Adipose tissue (tissue), 3 donors: ENCODE data around the gene PCYOX1L. TPM values are rescaled to one million over a fixed set of nuclear protein-coding genes. Genes with fewer than 3 reads are reported as not detected.
"Not testable (repeated sequence)": the region's sequence is repeated elsewhere in the genome, so short reads cannot be mapped to it uniquely, and the experiment has no call there.

Source experiments
- H3K27ac ChIP-seq: one replicate; pipeline ENCODE4 v1.5.1; 2013; ENCODE audit warnings: low read depth, low read length
- WGBS, 3 donors: extraction: QIAGEN DNeasy Blood & Tissue Kit; methylation state at CpG; one replicate each; pipeline ENCODE4 v1.1.7; 2013; 5-methylcytosine and 5-hydroxymethylcytosine counted together
- polyA plus RNA-seq, 3 donors: library from polyadenylated mRNA; stranded (reverse); fragments of 200-250 nt; gene quantifications; one replicate each; pipeline ENCODE4 v1.2.3, GENCODE V29; 2013
- donor health status: healthy with polysubstance abuse.
- donor health status: Bipolar disorder and iron deficiency.
- donor health status: healthy.

Gene PCYOX1L
- polyA plus RNA-seq, 3 donors, result 2.0 to 3.5 (median 2.6) TPM

DNA sequence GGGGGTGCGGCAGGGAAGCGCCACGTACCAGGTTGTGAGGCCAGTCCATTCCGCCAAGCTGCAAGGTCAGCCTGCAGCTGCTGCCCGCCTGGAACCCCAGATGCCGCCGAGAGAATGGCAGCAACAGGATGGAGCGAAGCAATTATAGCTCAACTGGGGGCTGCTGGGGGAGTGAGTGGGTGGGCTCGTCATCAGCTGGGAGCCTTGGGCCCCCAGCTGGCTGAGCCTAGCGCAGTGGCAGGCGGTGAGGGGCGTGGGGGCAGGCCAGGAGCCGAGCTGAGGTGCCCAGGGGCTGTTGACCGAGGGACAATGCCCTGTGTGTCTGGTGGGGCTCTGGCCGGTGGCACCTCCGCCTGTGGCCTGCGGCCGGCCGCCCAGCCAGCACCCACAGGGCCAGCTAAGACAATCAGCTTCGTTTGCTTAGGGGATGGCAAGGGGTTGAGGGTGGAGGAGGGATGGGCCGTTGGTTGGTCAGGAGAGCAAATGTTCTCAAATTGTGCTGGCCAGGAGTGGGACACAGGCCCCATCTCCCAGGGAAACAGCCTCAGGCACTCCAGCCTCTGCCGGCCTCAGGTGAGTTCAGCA, 21.4 kb downstream of the PCYOX1L start, which contains the start of gene IL17B:
TSS of gene IL17B (minus strand) at position 116 of the 585 bp plus-strand sequence. CDS start at position 49, 67 bp downstream.
- no peak within 1 kb of the TSS for H3K27ac ChIP-seq
- WGBS, 3 donors, result 73 to 90% (median 87%) methylated on average over 21 to 22 of the region's 22 CpGs

DNA sequence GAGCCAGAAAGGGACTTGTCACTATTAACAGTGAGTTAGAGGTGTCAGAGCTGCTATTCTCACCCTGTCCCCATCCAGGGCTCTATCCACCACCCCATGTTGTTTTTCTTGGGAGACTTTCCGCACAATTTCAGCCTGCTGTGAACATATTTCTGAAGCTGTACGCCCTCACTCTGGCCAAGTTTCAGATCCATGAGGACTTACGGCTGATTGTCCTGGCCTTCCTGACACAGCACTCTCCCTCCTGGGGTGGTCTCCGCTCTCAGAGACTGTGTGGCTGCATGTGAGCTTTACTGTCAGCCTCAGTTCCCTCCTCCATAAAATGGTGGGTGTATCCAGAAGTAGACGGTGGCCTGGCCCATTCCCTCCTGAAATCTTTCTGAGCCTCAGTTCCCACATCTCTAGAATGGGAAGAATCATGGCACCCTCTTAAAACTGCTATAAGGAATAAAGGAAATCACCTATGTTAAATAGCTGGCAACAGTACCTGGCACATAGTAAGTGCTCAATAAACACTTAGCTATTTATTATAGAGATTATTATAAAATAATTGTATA, 22.1 kb downstream of the PCYOX1L start:
- WGBS, 3 donors, result 89 to 95% (median 92%) methylated on average over 5 of the region's 5 CpGs
- H3K27ac ChIP-seq, result no peak overlapping the region

DNA sequence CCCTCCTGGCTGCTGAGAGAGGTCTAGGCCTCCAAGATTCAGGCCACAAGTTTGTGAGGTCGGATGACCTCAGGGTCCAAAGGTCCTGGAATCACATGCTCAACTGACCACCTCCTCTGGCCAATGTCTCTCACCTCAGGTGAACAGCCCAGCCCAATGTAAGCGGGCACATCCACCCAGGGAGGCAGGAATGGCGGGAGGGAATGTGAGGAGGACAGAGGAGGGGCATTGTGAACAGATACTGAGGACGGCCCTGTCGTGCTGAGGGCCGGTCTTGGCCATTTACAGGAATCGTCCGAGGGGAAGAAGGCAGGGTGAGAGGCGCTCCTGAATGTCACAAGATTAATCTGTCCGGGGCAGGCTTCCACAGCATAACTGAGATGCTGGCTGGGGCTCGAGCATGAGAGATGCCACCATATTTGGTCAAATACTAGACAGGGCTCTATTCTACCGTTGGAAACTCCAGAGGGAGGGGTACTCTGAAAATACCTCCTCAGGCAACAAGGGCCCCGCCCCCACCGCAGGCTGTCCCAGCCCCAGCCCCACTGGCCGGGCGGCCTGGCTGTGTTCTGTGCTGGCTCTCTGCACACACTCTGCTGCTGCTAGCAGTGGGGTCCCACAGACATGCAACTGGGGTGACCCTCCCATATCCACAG, 22.7 kb downstream of the PCYOX1L start:
- H3K27ac ChIP-seq, result no peak overlapping the region
- WGBS, 3 donors, result 75 to 81% (median 79%) methylated on average over 16 of the region's 16 CpGs

DNA sequence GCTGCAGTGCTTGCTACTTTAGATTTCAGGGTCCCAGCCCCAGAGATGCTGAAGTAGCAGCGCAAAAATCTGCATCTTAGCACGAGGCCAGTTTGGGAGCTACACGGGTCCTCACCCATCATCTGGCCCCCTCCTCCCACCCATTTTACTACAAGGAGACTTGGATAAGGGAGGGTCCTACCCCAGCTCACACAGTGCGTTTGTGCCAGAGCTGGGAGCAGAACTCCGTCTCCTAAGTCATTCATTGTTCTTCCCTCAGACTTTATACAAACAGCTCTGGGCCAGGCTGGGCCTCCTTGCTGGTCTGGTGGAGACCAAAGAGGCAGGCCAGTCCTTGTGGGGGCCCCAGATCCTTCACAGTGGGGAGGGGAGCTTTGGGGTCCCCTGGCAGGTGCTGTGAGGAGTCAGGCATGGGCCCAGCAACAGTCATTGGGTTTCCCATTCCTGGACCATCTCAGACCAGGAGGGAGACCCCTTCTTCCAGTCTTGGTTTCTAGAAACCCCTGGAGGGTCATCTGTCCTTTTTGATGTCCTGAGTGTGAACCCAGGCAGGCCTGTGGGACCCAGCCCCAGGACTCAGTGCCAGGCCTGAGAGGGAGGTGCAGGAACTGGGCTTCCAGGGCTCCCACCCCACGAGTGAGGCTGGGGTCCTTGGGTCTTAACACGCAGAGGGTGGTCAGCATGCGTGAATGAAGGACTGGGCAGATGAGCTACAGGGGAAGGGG, 23.6 kb downstream of the PCYOX1L start:
- whole genome bisulfite sequencing, 3 donors, result 52 to 54% (median 53%) methylated on average over 8 of the region's 8 CpGs
- no peak overlapping the region for H3K27ac ChIP-seq

DNA sequence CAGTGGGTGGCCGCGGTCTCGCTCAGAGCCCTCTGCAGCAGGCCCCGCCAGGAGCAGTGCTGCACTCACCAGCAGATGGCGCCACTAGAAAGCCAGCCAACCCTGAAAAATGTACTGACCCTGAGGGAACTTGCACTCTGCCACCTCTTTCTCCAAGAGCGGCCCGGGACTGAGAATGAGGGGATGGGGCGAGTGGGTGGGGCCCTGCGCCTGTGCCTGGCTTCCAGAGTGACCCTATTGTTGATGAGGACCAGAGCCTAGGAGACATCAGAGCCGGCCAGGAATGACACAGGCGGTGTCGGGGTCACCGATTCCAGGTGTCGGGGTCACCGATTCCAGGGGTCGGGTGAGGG, 24.1 kb downstream of the PCYOX1L start:
- H3K27ac ChIP-seq, result no peak overlapping the region
- 30 to 33% (median 31%) methylated on average over 16 of the region's 16 CpGs for WGBS, 3 donors

DNA sequence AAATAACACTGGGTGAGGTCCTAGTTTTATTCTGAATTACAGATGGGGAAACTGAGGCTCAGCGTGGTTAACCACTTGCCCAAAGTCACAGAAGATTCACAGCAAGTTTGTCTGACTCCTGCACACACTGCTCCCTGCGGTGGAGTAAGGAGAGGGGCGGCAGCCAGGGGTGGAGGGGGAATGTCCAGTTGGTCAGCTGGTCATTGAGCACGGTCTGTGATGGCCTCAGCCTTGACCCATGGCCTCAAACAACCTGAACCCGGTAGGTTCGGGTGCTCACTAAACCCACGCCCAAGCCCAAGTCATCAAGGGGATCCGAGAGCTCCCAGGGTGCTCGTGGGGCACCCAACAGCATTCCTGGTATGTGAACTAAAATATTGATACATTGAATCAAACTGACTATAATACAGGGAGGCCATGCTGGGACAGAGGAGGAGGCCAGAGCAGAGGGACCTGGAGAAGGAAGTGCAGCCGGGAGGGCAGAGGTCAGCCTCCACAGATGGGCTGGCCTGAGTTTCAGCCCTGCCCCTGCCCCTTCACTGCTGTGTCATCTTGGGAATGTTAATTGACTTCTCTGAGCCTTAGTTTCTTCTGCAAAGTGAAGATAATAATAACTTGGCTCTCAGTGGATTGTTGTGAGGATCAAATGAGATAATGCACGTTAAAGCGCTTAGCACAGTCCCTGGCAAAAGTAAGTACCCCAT, 24.8 kb downstream of the PCYOX1L start:
- 81 to 85% (median 83%) methylated on average over 12 of the region's 12 CpGs for WGBS, 3 donors
- no peak overlapping the region for H3K27ac ChIP-seq

DNA sequence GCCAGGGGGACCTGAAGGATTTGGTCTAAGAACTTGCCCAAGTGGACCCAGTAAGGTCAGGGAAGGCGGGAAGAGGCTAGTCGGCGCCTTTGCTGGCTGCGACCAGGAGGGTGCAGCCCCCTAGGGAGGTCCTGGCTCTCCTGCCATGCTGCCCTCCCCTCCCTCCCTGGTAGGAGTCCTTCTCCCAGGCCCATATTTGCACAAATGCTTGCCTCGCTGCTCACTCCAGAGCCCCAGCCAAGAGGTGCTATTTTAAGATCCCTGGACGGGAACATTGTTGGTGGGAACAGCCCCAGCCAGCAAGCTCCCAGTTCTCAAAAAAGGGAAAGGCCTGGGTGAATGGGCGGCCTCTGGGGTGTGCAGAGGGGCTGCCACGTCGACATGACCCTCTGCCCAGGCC, 25.6 kb downstream of the PCYOX1L start:
- 73 to 79% (median 77%) methylated on average over 9 of the region's 9 CpGs for WGBS, 3 donors
- no peak overlapping the region for H3K27ac ChIP-seq

DNA sequence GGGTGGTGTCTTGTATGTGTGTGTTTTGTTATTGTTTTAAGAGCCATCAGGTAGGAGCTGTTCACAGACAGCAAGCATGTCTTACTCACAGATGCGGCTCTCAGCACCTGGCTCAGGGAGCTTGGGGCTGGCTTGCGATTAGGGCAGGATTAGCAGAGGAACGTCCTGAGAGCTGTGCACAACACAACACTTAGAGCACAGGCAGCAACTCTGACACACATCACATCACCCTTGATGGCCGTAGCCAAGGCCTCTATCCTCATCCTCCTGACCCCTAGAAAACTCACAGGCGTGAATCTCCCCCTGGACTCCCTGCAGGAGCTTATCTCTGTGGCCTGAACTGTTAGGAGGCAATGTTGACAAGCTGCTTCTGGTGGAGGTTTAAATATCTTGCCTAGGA, 28.3 kb downstream of the PCYOX1L start:
- 73 to 83% (median 78%) methylated on average over 5 of the region's 5 CpGs for WGBS, 3 donors
- H3K27ac ChIP-seq, result no peak overlapping the region

DNA sequence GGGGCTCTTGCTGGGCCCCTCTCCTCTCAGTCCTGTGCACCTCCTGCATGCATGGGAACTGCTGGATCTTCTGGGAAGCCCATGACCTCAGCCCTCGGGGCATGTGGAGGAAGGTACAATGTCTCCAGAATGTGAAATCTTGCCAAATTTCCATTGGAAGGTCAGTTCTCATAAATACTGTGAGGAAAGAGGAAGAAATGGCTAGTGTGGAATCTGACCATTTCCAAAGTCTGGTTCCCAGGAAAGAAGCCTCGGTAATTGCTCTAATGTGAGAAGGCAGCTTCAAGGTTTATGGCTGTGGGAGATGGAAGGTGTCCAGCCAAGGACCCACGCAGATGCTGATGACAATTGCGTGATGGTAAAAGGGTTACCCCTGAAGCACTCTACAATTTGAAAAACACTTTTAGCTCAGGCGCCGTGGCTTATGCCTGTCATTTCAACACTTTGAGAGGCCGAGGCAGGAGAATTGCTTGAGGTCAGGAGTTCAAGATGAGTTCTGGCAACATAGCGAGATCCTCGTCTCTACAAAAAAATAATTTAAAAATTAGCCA, 29.3 kb downstream of the PCYOX1L start:
- 53 to 75% (median 60%) methylated on average over 9 of the region's 9 CpGs for WGBS, 3 donors
- H3K27ac ChIP-seq, result no peak overlapping the region

DNA sequence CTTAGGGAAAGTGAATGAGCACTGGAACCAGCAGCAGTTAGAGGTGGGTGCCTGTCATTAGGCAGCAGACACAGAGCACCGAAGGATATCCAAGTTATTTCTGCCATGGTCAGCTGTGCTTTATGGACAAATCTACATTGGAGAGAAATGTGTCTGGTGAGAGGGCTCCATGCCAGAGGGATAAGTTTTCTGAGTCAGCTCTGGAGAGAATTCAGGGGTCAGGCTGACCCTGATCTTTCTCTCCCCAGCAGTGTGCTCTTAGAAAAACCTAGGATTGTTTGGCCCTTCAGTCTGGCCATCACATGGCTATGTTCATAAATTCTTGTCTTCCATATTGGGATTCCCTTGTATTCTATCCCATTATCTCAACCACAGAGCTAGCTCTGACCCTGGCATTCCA, 30.1 kb downstream of the PCYOX1L start:
- WGBS, 3 donors, result 45 to 81% (median 72%) methylated on average over 1 of the region's 1 CpG
- no peak overlapping the region for H3K27ac ChIP-seq

DNA sequence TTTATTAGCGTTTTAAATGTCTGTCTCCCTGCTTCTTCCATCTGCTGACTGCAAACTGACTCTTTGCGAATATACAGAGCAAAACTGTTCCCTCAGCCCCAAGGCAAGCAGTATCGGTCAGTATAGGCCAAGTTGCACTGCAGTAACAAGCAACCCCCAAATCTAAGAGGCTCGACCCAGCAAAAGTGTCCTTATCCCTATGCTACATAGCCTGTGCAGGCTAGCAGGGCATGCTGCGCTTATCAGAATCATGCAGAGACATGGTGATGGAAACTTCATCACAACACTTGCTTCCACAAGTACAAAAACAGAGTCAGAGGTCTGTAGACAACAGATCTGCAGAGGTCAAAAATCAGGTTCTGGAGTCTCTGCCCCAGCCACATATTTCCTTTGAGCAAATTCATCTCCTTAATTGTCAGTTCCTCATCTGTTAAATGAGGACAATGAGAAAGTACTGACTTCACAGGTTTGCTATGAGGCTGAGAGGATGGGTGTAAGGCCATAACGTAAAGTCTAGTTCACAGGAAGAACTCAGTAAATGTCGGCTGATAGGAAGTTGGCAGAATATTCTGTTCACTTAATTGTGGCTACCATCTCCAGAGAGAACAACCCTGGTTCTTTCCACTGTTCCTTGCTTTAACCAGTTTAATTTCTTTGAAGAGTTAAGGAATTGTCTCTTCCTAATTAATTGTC, 30.8 kb downstream of the PCYOX1L start:
- H3K27ac ChIP-seq, result no peak overlapping the region
- 74 to 83% (median 79%) methylated on average over 7 of the region's 7 CpGs for WGBS, 3 donors

DNA sequence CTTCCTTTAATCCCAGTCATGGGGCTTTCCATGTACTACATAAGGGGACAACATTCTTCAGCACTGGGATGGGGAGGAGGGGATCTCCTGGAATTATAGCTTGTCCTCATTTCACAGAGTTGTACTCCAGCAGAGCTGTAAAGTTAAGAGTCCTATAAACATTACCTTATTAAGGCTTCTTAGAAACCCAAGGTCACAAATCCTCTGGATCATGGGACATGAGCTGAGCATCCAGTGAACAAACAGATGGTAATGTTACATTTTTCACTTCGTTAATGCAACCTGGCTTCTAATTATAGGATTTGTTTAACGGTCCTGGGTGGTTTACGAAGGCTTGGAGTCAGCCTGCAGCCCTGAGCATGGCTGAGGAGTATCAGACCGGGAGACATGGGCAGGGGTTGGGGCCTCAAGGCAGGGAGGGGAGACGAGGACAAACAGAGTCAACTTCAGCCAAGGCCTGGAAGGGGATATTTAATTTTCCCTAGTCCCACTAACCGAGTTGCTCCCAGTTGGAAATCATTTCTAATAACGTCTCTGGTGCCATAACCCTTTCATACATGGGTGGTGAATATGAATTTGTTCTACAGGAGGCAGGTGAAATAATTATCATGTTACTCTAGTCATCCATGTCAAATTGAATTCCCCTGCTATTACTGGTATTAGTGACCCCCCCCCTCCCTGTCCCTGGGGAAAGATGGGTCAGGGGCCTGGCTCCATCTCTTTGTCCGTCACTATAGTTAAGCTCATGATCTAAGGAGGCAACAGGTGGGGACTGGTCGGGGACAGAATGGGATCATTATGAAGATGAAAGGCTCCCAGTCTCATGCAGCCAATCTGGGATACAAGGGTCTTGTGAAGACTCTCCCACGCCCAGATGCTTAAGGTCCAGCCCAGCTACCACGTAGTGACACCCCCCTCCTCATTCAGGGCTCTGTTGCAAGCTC, 32.0 kb downstream of the PCYOX1L start:
- H3K27ac ChIP-seq, result no peak overlapping the region
- WGBS, 3 donors, result 70 to 87% (median 86%) methylated on average over 11 of the region's 11 CpGs

DNA sequence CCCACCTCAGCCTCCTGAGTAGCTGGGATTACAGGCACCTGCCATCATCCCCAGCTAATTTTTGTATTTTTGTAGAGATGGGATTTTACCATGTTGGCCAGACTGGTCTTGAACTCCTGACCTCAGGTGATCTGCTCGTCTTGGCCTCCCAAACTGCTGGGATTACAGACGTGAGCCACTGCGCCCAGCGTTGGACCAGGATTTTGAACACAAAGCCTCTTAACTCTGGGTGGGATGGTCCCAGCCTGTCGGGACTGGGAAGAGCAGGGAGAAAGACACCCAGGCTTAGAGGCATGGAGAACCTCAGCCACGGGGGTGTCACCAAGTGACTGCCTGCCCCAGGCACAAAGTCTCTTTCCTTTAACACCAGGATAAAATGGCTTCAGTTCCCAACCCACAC, 33.2 kb downstream of the PCYOX1L start:
- not testable (repeated sequence) for H3K27ac ChIP-seq
- WGBS, 3 donors, result 87 to 93% (median 92%) methylated on average over 6 of the region's 6 CpGs

DNA sequence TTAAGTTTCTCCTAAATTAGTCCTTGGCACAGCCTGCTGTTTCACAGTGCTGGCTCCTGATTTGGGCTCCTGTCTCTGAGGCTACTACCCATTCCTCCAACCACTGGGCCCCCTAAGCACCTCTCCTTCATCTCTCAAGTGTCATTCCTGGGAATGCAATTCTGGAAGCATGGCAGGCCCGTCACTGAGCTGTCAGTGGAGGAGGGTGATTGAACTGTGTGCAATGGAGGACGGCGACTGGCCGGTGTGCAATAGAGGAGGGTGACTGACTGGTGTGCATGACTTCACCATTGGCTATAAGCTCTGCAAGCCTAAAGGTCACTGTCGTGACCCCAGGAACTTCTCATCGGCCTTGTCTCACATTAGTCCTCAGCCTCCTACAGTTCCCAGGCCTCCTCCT, 33.7 kb downstream of the PCYOX1L start:
- 86 to 90% (median 86%) methylated on average over 6 of the region's 6 CpGs for WGBS, 3 donors

DNA sequence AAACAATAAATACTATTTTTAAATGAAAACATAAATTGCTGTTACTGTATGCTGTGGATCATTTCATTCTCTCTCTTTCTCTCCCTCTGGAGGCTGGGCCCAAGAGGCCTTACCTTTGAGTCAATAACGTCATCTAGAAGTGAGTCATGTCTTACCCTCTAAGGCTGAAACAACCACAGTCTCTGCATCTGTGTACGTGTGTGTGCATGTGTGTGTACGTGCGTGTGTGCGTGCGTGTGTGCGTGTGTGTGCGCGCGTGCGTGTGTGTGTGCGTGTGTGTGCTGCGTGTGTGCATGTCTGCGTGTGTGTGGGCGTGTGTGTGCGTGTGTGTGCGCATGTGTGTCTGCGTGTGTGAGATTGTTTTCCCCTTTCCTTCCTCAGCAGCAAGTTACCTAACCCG, 34.9 kb downstream of the PCYOX1L start:
- no peak overlapping the region for H3K27ac ChIP-seq

More for the DNA sequence above, 33.7 kb downstream of the PCYOX1L start:
- no peak overlapping the region for H3K27ac ChIP-seq

DNA sequence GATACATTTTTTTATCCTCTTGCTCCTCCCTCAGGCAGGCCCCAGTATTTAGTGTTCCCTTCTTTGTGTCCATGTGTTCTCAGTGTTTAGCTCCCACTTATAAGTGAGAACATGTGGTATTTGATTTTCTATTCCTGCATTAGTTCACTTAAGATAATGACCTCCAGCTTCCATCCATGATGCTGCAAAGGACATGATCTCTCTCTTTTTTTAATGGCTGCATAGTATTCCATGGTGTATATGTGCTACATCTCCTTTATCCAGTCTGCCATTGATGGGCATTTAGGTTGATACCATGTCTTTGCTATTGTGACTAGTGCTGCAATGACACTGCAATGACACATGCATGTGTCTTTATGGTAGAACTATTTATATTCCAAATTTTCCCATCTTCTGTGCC, 37.1 kb downstream of the PCYOX1L start:
- H3K27ac ChIP-seq, result not testable (repeated sequence)

More for the DNA sequence above, 34.9 kb downstream of the PCYOX1L start:
- 85 to 93% (median 88%) methylated on average over 19 of the region's 19 CpGs for WGBS, 3 donors

DNA sequence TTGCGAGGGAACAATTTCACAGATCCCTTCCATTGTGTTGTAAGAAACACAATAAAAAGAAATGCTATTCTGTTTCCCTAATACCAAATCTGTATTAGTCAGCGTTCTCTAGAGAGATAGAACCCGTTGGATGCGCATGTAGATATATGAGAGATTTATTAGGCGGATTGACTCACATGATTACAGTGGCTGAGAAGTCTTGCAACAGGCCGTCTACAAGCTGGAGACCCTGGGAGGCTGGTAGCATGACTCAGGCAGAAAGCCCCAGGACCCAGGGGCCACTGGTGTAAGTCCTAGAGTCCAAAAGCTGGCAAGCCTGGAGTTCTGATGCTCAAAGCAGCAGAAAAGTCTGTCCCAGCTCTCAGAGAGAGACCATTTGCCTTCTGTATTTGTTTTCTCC, 39.7 kb downstream of the PCYOX1L start:
- 66 to 82% (median 72%) methylated on average over 6 of the region's 6 CpGs for WGBS, 3 donors
- H3K27ac ChIP-seq, result no peak overlapping the region
